HG02678 (cell line): ENCODE data around the gene VAV2.
A peak's percentile ranks its signal among the peaks of the same experiment; 100 is the strongest.

Experiments used
- ATAC-seq: cut with Tn5 transposase; IDR thresholded peaks from one replicate; pipeline ENCODE4 v1.9.1; 2021; ENCODE audit warnings: mild to moderate bottlenecking, moderate library complexity; ENCODE audit not compliant: unreplicated experiment

VAV2 gene

GRCh38 chr9:133955821-133956411 lies 36.2 kb downstream of the VAV2 start:
- no peak for ATAC-seq

DNA sequence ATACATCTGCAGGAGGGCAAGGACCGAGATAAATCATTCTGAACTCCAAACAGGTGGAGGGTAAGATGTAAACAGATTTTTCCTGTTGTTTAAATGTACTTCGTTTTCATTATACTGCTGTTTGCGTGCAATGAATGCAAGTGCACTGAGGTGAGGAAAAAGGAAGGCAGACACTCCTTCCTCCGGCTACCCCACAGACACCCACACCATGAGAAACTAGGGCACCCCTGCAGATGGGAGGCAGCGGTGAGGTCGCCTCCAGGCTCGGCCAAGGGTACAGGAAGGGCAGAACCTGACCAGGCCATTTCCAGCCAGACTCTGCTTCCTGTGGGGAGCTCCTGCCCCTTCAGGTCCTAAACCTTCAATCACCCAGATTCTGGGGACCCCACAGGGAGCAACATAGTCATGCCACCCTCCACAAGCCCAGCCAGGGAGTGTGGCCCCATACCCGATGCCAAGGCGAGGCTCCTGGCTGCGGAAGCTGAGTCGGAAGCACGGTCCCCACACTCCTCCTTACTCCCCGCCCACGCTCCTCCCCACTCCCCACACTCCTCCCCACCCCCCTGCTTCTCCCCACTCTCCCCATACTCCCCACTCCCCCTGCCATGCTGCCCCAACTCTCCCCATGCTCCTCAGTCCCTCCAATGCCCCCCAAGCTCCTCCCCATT lies 37.1 kb downstream of the VAV2 start:
- no peak for ATAC-seq

GRCh38 chr9:133953976-133954709 lies 38.0 kb downstream of the VAV2 start:
- peak; percentile 32 for ATAC-seq

DNA sequence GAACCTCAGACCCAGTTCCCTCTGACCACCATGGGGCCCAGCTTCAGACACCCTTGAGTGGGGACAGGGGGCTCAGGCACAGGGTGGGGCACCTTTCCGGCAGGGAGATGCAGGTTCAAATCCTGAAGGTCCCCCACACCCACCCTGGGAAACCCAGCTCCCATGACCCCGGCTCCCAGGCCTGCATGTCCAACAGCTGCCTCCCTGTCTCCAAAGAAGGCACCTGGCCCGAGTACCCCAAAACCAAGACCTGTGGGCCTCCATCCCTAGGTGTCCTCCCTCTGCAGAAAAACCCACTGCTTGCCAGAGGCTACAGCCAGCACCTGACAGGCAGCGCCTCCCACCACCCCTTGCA lies 38.5 kb downstream of the VAV2 start:
- no peak for ATAC-seq

DNA sequence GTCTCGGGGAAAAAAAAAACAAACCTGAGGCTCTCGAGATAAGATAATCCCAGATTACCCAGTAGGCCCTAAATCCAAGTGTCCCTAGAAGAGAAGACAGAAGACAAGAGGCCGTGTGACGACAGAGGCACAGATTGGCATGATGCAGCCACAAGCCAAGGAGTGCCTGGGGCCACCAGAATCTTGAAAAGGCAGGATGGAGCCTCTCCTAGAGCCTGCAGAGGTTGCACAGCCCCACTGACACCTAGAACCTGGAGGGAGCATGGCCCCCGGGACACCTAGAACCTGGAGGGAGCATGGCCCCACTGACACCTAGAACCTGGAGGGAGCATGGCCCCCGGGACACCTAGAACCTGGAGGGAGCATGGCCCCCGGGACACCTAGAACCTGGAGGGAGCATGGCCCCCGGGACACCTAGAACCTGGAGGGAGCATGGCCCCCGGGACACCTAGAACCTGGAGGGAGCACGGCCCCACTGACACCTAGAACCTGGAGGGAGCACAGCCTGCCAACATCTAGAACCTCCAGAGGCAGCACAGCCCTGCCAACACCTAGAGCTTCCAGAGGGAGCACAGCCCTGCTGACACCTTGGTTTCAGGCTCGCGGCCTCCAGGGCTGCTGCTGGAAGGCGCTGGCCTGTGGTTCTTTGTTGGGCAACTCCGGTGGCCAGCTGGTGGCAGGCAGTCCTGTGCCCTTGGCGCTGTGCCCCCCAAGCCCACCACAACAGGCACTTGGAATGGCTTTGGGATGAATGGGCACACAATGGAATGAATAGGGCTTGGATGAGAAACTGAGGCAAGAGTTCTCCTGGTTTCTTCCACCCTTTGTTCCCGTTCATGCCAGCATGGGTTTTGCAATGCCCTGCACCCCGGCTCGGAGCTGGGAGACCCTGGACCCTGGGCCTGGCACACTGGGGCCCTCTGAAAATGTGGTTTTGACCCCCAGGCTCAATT lies 39.2 kb downstream of the VAV2 start:
- ATAC-seq, result no peak

GRCh38 chr9:133951265-133951664 lies 40.9 kb downstream of the VAV2 start:
- ATAC-seq, result no peak

GRCh38 chr9:133950629-133951111 lies 41.5 kb downstream of the VAV2 start:
- no peak for ATAC-seq

- ATAC-seq, result no peak
These were observed 41.9 kb downstream of the VAV2 start for GRCh38 chr9:133950192-133950591.

GRCh38 chr9:133949486-133950061 lies 42.5 kb downstream of the VAV2 start:
- ATAC-seq, result no peak

DNA sequence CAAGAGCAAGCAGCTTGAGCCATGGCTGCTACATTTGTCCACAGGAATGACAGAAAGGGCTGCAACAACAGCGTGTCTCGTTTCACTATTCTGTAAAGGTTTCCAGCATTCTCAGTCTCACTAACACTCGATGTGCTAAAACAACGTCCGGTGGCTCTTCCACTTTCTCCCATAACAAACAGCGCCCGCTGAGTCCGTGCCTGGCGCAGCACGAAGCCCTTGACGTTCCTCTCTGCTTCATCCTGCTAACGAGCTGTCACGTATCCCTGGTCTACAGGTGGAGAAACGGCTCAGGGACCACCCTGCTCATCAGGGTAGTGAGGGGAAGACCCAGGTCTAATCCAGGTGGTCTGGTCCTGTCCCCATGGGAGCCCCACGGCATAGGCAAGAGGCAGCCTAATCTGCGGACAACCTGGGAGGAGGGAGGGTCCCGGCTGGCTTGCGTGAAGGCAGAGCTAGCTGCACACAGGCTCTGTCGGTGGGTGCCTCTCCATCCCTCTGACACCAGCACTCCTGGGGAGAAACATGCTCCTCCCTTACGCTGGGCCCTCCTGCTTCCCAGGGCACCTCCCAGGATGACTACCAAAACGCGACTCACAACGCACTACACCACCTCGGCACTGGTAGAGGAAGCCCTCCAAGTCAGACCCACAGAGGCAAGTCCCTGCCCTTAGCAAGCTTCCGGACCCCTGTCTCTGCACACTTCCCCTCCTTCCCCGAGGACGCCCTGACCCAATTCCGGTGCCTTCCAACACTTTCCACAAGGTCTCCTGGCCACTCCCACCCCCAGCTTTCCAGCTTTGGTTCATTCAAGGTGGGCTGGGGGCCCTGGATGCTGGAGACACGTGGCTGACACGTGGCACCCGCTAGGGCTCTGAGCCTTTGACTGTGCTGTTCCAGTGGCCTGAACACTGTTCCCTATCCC lies 43.3 kb downstream of the VAV2 start:
- no peak for ATAC-seq

DNA sequence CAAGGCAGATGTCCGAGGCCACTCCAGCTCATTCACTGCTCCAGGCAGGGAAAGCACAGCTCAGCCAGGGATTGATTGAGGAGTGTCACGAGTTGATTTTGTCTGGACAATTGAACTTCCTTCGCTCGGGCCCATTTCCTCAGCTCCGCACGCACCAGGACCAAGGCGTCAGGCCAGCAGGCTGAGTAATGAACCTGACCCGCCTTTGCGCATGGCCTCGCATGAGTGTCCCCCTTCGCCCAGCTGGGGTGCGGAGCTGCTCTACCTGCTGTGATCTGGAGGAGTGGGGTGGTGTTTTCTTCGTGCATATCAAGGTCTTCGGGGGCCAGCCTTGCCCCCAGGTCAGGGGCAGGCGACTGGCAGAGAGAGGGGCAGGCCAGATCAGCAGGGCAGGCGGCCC lies 44.0 kb downstream of the VAV2 start:
- ATAC-seq, result no peak

DNA sequence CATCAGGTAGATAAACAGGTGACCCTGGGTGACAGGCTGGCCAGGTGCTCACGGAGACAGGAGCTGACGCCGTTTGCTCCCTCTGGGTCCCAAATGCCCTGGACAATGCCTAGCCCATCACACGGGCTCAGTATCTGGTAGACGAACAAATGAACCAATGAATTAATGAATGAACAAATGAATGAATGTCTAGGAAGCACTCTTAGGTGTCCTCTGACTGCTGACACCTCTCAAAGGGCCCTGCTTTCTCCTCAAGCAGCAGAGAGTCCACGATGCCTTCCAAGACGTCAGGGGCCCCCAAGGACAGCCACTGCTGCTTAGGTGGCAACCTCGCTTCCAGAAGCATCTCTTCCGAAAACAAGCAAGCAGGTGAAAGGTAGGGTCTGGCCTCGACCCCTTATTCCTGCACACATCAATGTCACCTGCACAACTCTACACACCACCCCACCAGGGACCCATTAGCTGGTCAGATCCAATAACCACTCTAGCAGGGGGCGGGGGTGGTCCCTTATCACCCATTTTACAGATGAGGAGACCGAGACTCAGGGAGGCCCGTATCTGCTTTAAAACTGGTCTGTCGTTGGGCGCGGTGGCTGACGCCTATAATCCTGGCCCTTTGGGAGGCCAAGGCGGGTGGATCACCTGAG lies 45.2 kb downstream of the VAV2 start:
- ATAC-seq, result no peak

- no peak for ATAC-seq
These were observed 46.0 kb downstream of the VAV2 start for GRCh38 chr9:133945977-133946753.

GRCh38 chr9:133945314-133945975 lies 46.7 kb downstream of the VAV2 start:
- ATAC-seq, result peak; percentile 59

GRCh38 chr9:133944746-133945135 lies 47.4 kb downstream of the VAV2 start:
- ATAC-seq, result no peak

DNA sequence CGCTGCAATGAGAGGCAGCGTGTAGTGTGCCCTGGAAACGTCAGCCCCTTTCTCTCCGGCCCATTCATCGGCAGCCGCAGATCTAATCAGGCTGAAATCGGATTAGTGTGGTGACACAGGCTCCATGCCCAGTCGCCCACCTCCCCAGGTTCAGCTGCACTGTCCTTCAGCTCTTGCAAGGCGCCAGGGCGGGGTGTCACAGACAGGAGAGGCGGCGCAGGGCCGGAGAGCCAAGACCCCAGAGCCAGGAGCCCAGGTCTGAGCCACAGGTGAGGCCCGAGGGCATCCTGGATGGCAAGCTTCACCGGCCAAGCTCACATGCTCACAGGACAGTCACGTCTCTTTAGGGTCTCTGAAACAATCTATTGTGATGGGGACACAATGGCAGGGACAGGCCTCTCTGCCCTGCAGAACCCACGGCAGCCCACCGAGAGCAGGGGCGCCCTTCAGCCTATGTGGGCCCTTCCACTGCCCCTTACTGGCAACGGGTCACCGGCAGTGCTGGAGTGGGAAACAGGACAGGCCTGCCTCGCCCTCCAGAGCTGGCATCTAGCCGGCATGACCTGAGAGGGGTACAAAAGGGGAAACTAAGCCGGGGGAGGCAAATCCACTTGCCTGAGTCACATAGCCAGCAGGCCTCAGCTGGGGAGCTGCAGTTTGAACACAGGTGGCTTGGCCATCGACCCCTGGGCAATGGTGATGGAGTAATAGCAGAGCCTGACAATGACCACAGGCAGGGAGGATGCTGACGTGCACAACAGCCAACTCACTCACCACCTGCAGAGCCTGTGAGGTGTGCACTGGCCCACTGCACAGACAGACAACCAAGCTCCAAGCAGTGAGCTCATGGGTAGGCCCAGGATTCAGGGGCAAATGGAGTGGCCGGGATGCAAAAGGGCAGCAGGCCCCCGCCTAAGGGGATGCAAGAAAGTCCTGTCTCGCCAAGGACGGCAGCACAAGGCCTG lies 48.1 kb downstream of the VAV2 start:
- ATAC-seq, result no peak
